GM23248 (cell line): Measurements from ENCODE around the gene HNMT.

Source experiments
- EZH2 ChIP-seq: fragments of 200-600 bp; sonication (generic); IDR thresholded peaks from 2 replicates; pipeline ENCODE4 v1.6.1; 2018; ENCODE audit warnings: antibody characterized with exemption, mild to moderate bottlenecking; ENCODE audit not compliant: insufficient read depth, poor library complexity, severe bottlenecking
- EZH2phosphoT487 ChIP-seq: fragments of 200-600 bp; sonication (generic); IDR thresholded peaks from 2 replicates; pipeline ENCODE4 v1.6.1; 2018; ENCODE audit warnings: antibody characterized with exemption, moderate library complexity, mild to moderate bottlenecking, low read depth; ENCODE audit not compliant: insufficient read depth

DNA sequence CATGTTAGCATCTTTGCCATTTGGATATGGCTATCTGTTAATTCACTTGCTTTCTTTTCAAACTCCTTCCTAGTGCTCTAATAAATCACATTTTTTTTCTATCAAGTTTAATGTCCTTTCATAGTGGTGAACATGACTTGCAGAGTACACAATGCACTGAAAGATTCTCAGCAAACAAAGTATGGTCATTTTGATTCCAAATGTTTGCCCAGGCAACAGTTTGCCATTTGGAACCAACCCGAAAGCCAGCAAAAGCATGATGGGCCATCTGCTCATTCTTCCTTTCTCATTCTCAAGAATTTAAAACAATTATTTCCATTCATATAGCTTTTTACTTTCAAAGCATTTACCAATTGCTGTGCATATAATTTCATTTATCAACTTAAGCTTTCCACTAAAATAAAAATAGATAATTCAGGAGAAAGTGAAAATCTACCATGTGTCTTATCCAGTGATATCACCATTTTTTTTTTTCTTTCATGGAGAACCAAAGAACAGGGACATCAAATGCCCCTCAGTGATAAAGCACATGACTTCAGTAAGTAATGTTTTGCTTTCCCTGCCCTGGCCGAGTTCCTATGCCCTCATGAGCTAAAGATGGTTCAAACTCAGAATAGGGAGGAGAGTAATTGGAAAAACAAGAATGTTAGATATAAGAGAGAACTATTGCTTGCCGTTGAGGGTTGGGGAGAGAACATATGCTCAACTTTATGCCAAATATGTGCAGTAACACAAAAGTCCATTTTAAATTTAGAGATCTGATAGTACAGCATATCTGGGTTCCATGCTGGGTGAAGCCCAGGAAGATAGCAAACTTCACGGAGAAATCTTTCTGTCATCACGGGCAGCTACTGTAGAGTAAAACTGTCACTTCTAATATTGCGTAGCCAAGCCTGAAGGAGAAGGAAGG, 62.1 kb downstream of the HNMT start:
- TF ChIP-seq EZH2 = no peak
- no peak for TF ChIP-seq EZH2phosphoT487
